ENCODE measurements around the gene SAMD10.
A peak's percentile ranks its signal among the peaks of the same experiment; 100 is the strongest.

The SAMD10 gene

GRCh38 chr20:63957690-63958441 is 21.6 kb downstream of the SAMD10 start:
- DNase-seq: peak in 4 of 56 donors; percentile 16 to 36 (median 25)

- DNase-seq: peak in 40 of 56 donors; percentile 7 to 72 (median 40)
These were observed 22.3 kb downstream of the SAMD10 start for GRCh38 chr20:63957004-63957689.

GRCh38 chr20:63956664-63957003 is 22.8 kb downstream of the SAMD10 start:
- peak in 2 of 56 donors; percentile 34 to 52 for DNase-seq

GRCh38 chr20:63955827-63956663 is 23.4 kb downstream of the SAMD10 start, which contains the start of gene UCKL1:
TSS of gene UCKL1 (minus strand) at chr20:63956416. CDS start at chr20:63956372, 44 bp downstream.
- peak; percentile 42 to 97 (median 82) for DNase-seq

GRCh38 chr20:63955281-63955826 is 24.1 kb downstream of the SAMD10 start:
- DNase-seq: peak in 34 of 56 donors; percentile 27 to 74 (median 53)

- no peak for DNase-seq
These were observed 25.5 kb downstream of the SAMD10 start for GRCh38 chr20:63953764-63954429.

GRCh38 chr20:63952769-63953168 is 26.7 kb downstream of the SAMD10 start:
- no peak for DNase-seq

GRCh38 chr20:63952210-63952535 is 27.3 kb downstream of the SAMD10 start:
- no peak for DNase-seq

- no peak for DNase-seq
These were observed 27.8 kb downstream of the SAMD10 start for GRCh38 chr20:63951398-63952209.

- no peak for DNase-seq
These were observed 28.6 kb downstream of the SAMD10 start for GRCh38 chr20:63950701-63951397.

- DNase-seq: peak in 36 of 56 donors; percentile 11 to 70 (median 40)
These were observed 31.6 kb downstream of the SAMD10 start for GRCh38 chr20:63947638-63948456.

- DNase-seq: no peak
These were observed 32.3 kb downstream of the SAMD10 start for GRCh38 chr20:63946986-63947637.

- no peak for DNase-seq
These were observed 33.2 kb downstream of the SAMD10 start for GRCh38 chr20:63945921-63946920.

GRCh38 chr20:63945031-63945658 is 34.3 kb downstream of the SAMD10 start:
- DNase-seq: no peak

- DNase-seq: no peak
These were observed 35.1 kb downstream of the SAMD10 start for GRCh38 chr20:63944078-63944941.

GRCh38 chr20:63943808-63944077 is 35.7 kb downstream of the SAMD10 start:
- no peak for DNase-seq
